ENCODE measurements around the gene SLC26A8. TPM values are rescaled to one million over a fixed set of nuclear protein-coding genes. Genes with fewer than 3 reads are reported as not detected.

Gene SLC26A8
- total RNA-seq, 1 experiment from 2014 or later: 0.09 TPM

DNA sequence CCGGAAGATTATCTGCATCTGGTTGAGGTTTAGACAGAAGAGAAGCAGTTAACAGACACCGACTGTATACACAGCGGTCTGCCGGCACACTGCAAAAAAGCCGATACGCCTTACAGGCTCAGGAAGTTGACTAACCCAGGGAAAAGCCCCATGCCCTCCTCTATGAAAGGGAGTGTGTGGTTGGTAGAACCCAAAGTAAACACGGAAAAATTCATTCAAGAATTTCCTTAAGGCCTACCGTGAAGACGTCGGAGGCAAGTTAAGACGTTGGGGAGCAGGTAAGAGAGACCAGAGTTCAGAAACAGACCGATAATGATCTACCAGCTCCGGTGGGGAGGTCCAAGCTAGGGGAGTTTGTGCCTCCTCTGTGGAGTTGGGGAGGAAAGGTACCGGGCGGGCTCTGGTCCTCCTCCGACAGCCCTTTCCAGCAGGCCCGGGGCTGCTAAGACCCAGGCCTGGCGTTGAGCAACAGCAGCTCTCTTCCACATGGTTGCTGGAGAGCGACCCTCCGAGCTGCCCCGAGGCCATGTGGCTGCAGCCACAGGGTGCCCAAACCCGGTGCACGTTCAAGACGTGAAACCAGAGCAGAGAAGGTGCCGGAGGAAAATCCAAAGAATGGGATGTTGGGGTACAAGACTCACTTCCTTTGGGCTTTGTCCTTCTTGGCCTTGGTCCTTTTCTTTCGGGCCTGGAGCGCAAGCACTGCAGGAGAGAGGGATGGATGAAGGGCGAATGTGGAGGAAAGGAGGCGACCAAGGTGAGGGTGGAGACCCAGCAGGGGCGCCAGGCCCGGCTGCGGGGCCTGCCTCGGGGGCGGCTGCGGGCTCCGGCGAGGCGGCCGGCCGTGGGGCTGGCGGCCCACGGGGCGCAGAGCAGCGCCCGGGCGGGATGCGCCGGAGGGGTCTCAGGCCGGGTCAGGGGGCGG lies 104.4 kb downstream of the SLC26A8 start:
- WGBS (ENCODE audit: extremely low coverage, insufficient read length, low lambda C conversion rate): no CpG with 5 or more reads among the region's 50 CpGs
- no peaks in the 10 kb centered on the region for H3K27me3 Mint-ChIP-seq (ENCODE audit: low read depth)

More for the DNA sequence above, 104.4 kb downstream of the SLC26A8 start:
- Histone ChIP-seq H4K5ac (ENCODE audit: insufficient read length, low read depth, low read length) (no peak overlapping the region), H2BK5ac (ENCODE audit: insufficient read length, low read length) (no peak overlapping the region), H2BK15ac (ENCODE audit: low read depth, low read length) (no peak overlapping the region), H4K8ac (replicated peaks; ENCODE audit: insufficient read length, low read depth, low read length) (no peak overlapping the region), H4K91ac (ENCODE audit: insufficient read length, low read depth, low read length) (no peak overlapping the region), H2AK5ac (ENCODE audit: insufficient read length, low read length) (no peak overlapping the region), H3K4me1 (ENCODE audit: insufficient read depth, low read length) (no peaks in the 10 kb centered on the region; the same call in none of the 2 replicates), H3K9me3 (ENCODE audit: control insufficient read depth, low read depth, low read length) (no peaks in the 10 kb centered on the region), H3K79me2 (ENCODE audit: insufficient read depth, low read length) (peaks cover 23% of the 10 kb centered on the region; the same call in 1 of the 2 replicates), H3K14ac (ENCODE audit: insufficient read depth, low read length) (peak overlapping the region; percentile 37), H2AFZ (ENCODE audit: low read length) (no peak overlapping the region), H2BK120ac (ENCODE audit: low read depth, low read length, poor library complexity, severe bottlenecking) (no peak overlapping the region), H3K4me2 (ENCODE audit: insufficient read depth, insufficient read length, low read length) (peak overlapping the region; percentile 97), H3K23me2 (ENCODE audit: insufficient read length, low read depth, low read length, poor library complexity, severe bottlenecking) (peaks cover 10% of the 10 kb centered on the region), H2BK20ac (ENCODE audit: low read depth, low read length, poor library complexity, severe bottlenecking) (no peak overlapping the region), H3K27me3 (ENCODE audit: insufficient read depth, low read length) (no peaks in the 10 kb centered on the region), H3T11ph (ENCODE audit: low read length) (no peak overlapping the region), H3K79me1 (ENCODE audit: insufficient read depth, low read depth, low read length, poor library complexity, severe bottlenecking) (no peaks in the 10 kb centered on the region), H3K23ac (ENCODE audit: insufficient read length, low read depth, low read length) (no peak overlapping the region), H3K4ac (ENCODE audit: low read depth, low read length) (no peak overlapping the region), H3K18ac (ENCODE audit: insufficient read length, low read depth, low read length) (peak overlapping the region; percentile 23), H3K56ac (ENCODE audit: insufficient read length, low read depth, low read length) (no peak overlapping the region), H2BK12ac (ENCODE audit: insufficient read length, low read depth, low read length) (no peak overlapping the region), H4K20me1 (ENCODE audit: control insufficient read depth, insufficient read depth, insufficient read length) (no peaks in the 10 kb centered on the region), H3K9ac (ENCODE audit: extremely low read depth, insufficient read length, low read length) (peak overlapping the region; percentile 83), H3K27ac (ENCODE audit: insufficient read length, low read depth, low read length) (no peak overlapping the region)
- peak overlapping the region; percentile 97 to 99 for H3K4me3 Mint-ChIP-seq
- H3K9me3 Mint-ChIP-seq: no peaks in the 10 kb centered on the region; a peak in 1 of 5 replicates
- TF ChIP-seq, protein P1, sequence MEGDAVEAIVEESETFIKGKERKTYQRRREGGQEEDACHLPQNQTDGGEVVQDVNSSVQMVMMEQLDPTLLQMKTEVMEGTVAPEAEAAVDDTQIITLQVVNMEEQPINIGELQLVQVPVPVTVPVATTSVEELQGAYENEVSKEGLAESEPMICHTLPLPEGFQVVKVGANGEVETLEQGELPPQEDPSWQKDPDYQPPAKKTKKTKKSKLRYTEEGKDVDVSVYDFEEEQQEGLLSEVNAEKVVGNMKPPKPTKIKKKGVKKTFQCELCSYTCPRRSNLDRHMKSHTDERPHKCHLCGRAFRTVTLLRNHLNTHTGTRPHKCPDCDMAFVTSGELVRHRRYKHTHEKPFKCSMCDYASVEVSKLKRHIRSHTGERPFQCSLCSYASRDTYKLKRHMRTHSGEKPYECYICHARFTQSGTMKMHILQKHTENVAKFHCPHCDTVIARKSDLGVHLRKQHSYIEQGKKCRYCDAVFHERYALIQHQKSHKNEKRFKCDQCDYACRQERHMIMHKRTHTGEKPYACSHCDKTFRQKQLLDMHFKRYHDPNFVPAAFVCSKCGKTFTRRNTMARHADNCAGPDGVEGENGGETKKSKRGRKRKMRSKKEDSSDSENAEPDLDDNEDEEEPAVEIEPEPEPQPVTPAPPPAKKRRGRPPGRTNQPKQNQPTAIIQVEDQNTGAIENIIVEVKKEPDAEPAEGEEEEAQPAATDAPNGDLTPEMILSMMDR (conservative IDR thresholded peaks at IDR 0.05): no peak
- peaks cover 20 to 30% (median 26%) of the 10 kb centered on the region in 3 experiments for H3K36me3 Mint-ChIP-seq (ENCODE audit: insufficient read depth in 1 of 3, low read depth in 3 of 3)
- H3K4me1 Mint-ChIP-seq: peaks cover 27% of the 10 kb centered on the region in 2 experiments
- H3K27ac Mint-ChIP-seq: peak overlapping the region; percentile 82 to 99 (median 89)
- peak; percentile 51 for DNase-seq
